GM19372 (cell line): Measurements from ENCODE around the gene ZSCAN12.

Experiments used
- ATAC-seq: cut with Tn5 transposase; IDR thresholded peaks from one replicate; pipeline ENCODE4 v1.9.1; 2021; ENCODE audit warnings: mild to moderate bottlenecking, low read depth, moderate library complexity; ENCODE audit not compliant: unreplicated experiment

Gene ZSCAN12

GRCh38 chr6:28355743-28356665 is 43.5 kb downstream of the ZSCAN12 start:
- ATAC-seq = peak; percentile 66

- no peak for ATAC-seq
Observed at GRCh38 chr6:28354688-28355554, 44.6 kb downstream of the ZSCAN12 start.

GRCh38 chr6:28353981-28354676 is 45.4 kb downstream of the ZSCAN12 start:
- no peak for ATAC-seq

GRCh38 chr6:28353356-28353755 is 46.2 kb downstream of the ZSCAN12 start:
- no peak for ATAC-seq

- ATAC-seq = no peak
Observed at GRCh38 chr6:28351493-28351925, 48.0 kb downstream of the ZSCAN12 start.

GRCh38 chr6:28351087-28351486 is 48.5 kb downstream of the ZSCAN12 start:
- ATAC-seq = no peak

- ATAC-seq = peak; percentile 98
Observed at GRCh38 chr6:28349892-28350737, 49.4 kb downstream of the ZSCAN12 start, which contains the start of gene ZKSCAN3. Gene ZKSCAN3 (plus strand): TSS chr6:28349947. CDS start chr6:28359587, 9,640 bp downstream.

GRCh38 chr6:28349344-28349891 is 50.1 kb downstream of the ZSCAN12 start:
- peak; percentile 14 for ATAC-seq

- ATAC-seq = no peak
Observed at GRCh38 chr6:28347119-28347518, 52.4 kb downstream of the ZSCAN12 start.

GRCh38 chr6:28345201-28345600 is 54.3 kb downstream of the ZSCAN12 start:
- ATAC-seq = no peak

- no peak for ATAC-seq
Observed at GRCh38 chr6:28343898-28344677, 55.5 kb downstream of the ZSCAN12 start.

GRCh38 chr6:28340310-28341095 is 59.0 kb downstream of the ZSCAN12 start:
- no peak for ATAC-seq

- ATAC-seq = no peak
Observed at GRCh38 chr6:28337121-28337520, 62.4 kb downstream of the ZSCAN12 start.

- peak; percentile 13 for ATAC-seq
Observed at GRCh38 chr6:28336284-28337120, 63.0 kb downstream of the ZSCAN12 start.

GRCh38 chr6:28335564-28336283 is 63.8 kb downstream of the ZSCAN12 start, which contains the start of gene ZSCAN31:
Gene ZSCAN31 (minus strand): TSS chr6:28336148. CDS start chr6:28329683, 6,465 bp downstream.
- peak; percentile 72 for ATAC-seq

GRCh38 chr6:28335040-28335563 is 64.4 kb downstream of the ZSCAN12 start:
- ATAC-seq = no peak
